IMR-90 (cell line): Measurements from ENCODE around the gene AHCYL2. TPM values are rescaled to one million over a fixed set of nuclear protein-coding genes. Genes with fewer than 3 reads are reported as not detected.

Experiments used
- ATAC-seq: fragments of 200-7000 bp; cut with Tn5 transposase; 2 replicates; pipeline ENCODE4 v1.9.1; 2020; ENCODE audit warnings: low read depth, mild to moderate bottlenecking, moderate library complexity
- BruUV-seq: library from RNA; stranded (reverse); fragments of 400-500 nt; replicated peaks from 2 replicates; lab custom pipeline; 2021; lab: Mats Ljungman, UMichigan
- CTCF ChIA-PET: fragments of 300-600 bp; formaldehyde crosslinking; extraction: SDS; loops from one replicate; lab custom pipeline; 2021; ENCODE audit warnings: antibody characterized with exemption; lab: Yijun Ruan, JAX
- POLR2A ChIA-PET: fragments of 300-600 bp; sonication (Branson Sonifier 250); formaldehyde crosslinking; loops from one replicate; lab custom pipeline; 2022; ENCODE audit warnings: antibody characterized with exemption; ENCODE audit not compliant: unreplicated experiment; lab: Charles Lee
- DNase-seq: peaks from one replicate; pipeline ENCODE4 v3.0.0; 2013
- H2AFZ ChIP-seq: replicated peaks from 2 replicates; pipeline ENCODE3; 2013; ENCODE audit warnings: low read length, mild to moderate bottlenecking; ENCODE audit not compliant: poor library complexity
- H2AK5ac ChIP-seq: 2 replicates; pipeline ENCODE4 v1.6.1; 2013; ENCODE audit warnings: low read depth, low read length, inconsistent platforms
- H2AK9ac ChIP-seq: replicated peaks from 2 replicates; pipeline ENCODE3; 2013; ENCODE audit warnings: mild to moderate bottlenecking, low read depth, low read length, moderate library complexity; ENCODE audit not compliant: poor library complexity
- H2BK120ac ChIP-seq: 2 replicates; pipeline ENCODE4 v1.6.1; 2013; ENCODE audit warnings: low read depth, low read length, inconsistent platforms
- H2BK15ac ChIP-seq: 3 replicates; pipeline ENCODE4 v1.6.1; 2013; ENCODE audit warnings: low read depth, low read length, inconsistent platforms
- H2BK20ac ChIP-seq: 2 replicates; pipeline ENCODE4 v1.6.1; 2013; ENCODE audit warnings: low read depth, mild to moderate bottlenecking, inconsistent platforms, low read length, moderate library complexity
- H2BK5ac ChIP-seq: 2 replicates; pipeline ENCODE4 v1.6.1; 2013; ENCODE audit warnings: mild to moderate bottlenecking, low read depth, low read length, inconsistent platforms; ENCODE audit not compliant: poor library complexity, severe bottlenecking
- H3K14ac ChIP-seq: replicated peaks from 2 replicates; pipeline ENCODE4 v1.6.1; 2013; ENCODE audit warnings: low read depth, low read length, inconsistent platforms
- H3K18ac ChIP-seq: 2 replicates; pipeline ENCODE4 v1.6.1; 2013; ENCODE audit warnings: low read depth, low read length, control low read depth
- H3K23ac ChIP-seq: 2 replicates; pipeline ENCODE4 v1.6.1; 2013; ENCODE audit warnings: low read depth, low read length, inconsistent platforms
- H3K27ac ChIP-seq: 2 replicates; pipeline ENCODE4 v1.5.1; 2013; ENCODE audit warnings: mild to moderate bottlenecking, control low read depth, low read length; ENCODE audit not compliant: insufficient read depth
- H3K27me3 ChIP-seq: 2 replicates; pipeline ENCODE4 v1.6.1; 2013; ENCODE audit warnings: low read length; ENCODE audit not compliant: control insufficient read depth, insufficient read depth
- H3K36me3 ChIP-seq: 2 replicates; pipeline ENCODE4 v1.6.1; 2013; ENCODE audit warnings: low read length, mixed read lengths; ENCODE audit not compliant: control insufficient read depth, insufficient read depth
- H3K4ac ChIP-seq: 2 replicates; pipeline ENCODE4 v1.6.1; 2013; ENCODE audit warnings: low read depth, low read length, inconsistent platforms
- H3K4me1 ChIP-seq: 2 replicates; pipeline ENCODE4 v1.6.1; 2013; ENCODE audit warnings: low read length, mixed read lengths; ENCODE audit not compliant: control insufficient read depth, insufficient read depth
- H3K4me2 ChIP-seq: 2 replicates; pipeline ENCODE4 v1.6.1; 2013; ENCODE audit warnings: low read depth, mild to moderate bottlenecking, control low read depth, low read length, moderate library complexity
- H3K4me3 ChIP-seq: 2 replicates; pipeline ENCODE4 v1.5.1; 2013; ENCODE audit warnings: low read depth, mild to moderate bottlenecking, control low read depth, low read length, moderate library complexity; ENCODE audit not compliant: insufficient read depth
- H3K56ac ChIP-seq: 2 replicates; pipeline ENCODE4 v1.6.1; 2013; ENCODE audit warnings: low read length, inconsistent platforms; ENCODE audit not compliant: insufficient read depth; ENCODE audit errors: extremely low read depth
- H3K79me1 ChIP-seq, 2 experiments: 2 replicates each; pipeline ENCODE4 v1.6.1; 2013; ENCODE audit warnings: low read length in 2 of 2, inconsistent platforms in 1 of 2, low read depth in 1 of 2
- H3K9ac ChIP-seq: 2 replicates; pipeline ENCODE4 v1.6.1; 2013; ENCODE audit warnings: low read depth, low read length, control low read depth
- H3K9me1 ChIP-seq: 2 replicates; pipeline ENCODE4 v1.6.1; 2013; ENCODE audit warnings: low read length, inconsistent platforms; ENCODE audit not compliant: insufficient read depth
- H3K9me3 ChIP-seq: 2 replicates; pipeline ENCODE4 v1.6.1; 2013; ENCODE audit warnings: low read length; ENCODE audit not compliant: control insufficient read depth, insufficient read depth
- H4K20me1 ChIP-seq: 2 replicates; pipeline ENCODE4 v1.6.1; 2013; ENCODE audit warnings: low read length, inconsistent platforms; ENCODE audit not compliant: insufficient read depth
- H4K5ac ChIP-seq: 2 replicates; pipeline ENCODE4 v1.6.1; 2013; ENCODE audit warnings: mild to moderate bottlenecking, low read depth, low read length, control low read depth
- H4K8ac ChIP-seq, 2 experiments: 2 replicates each; pipeline ENCODE4 v1.6.1; 2013; ENCODE audit warnings: low read depth in 2 of 2, low read length in 2 of 2, control low read depth in 1 of 2, inconsistent platforms in 1 of 2
- H4K91ac ChIP-seq: 2 replicates; pipeline ENCODE4 v1.6.1; 2013; ENCODE audit warnings: low read depth, low read length, inconsistent platforms; ENCODE audit not compliant: insufficient read depth
- BHLHE40 ChIP-seq: fragments of 150-350 bp; IDR thresholded peaks from 2 replicates; pipeline ENCODE4 v1.6.1; 2016; ENCODE audit warnings: mild to moderate bottlenecking, low read depth, low read length
- CEBPB ChIP-seq: IDR thresholded peaks from 2 replicates; pipeline ENCODE4 v1.6.1; 2012; ENCODE audit warnings: low read depth, low read length, improper control_type of control experiment
- CHD1 ChIP-seq: IDR thresholded peaks from 2 replicates; pipeline ENCODE4 v1.6.1; 2012; ENCODE audit warnings: low read depth, low read length, improper control_type of control experiment
- MAFK ChIP-seq: IDR thresholded peaks from 2 replicates; pipeline ENCODE4 v1.6.1; 2012; ENCODE audit warnings: low read depth, low read length, improper control_type of control experiment
- MXI1 ChIP-seq: IDR thresholded peaks from 2 replicates; pipeline ENCODE4 v1.6.1; 2012; ENCODE audit warnings: low read depth, mild to moderate bottlenecking, low read length, moderate library complexity, borderline replicate concordance
- POLR2A ChIP-seq: IDR thresholded peaks from 2 replicates; pipeline ENCODE4 v1.6.1; 2012; ENCODE audit warnings: mild to moderate bottlenecking, low read depth, low read length
- RFX5 ChIP-seq: IDR thresholded peaks from 2 replicates; pipeline ENCODE4 v1.8.0; 2012; ENCODE audit warnings: low read depth, mild to moderate bottlenecking, low read length, moderate library complexity
- WGBS, 2 experiments: methylation state at CpG; one replicate each; pipeline versions ENCODE4 v1.1.5 to v1.1.7; 2013; ENCODE audit warnings: missing lambda C conversion rate in 2 of 2; ENCODE audit not compliant: insufficient read length in 1 of 2; ENCODE audit errors: extremely low coverage in 2 of 2; 5-methylcytosine and 5-hydroxymethylcytosine counted together
- dilution Hi-C: fragments of 300-500 bp; cut with HindIII; formaldehyde crosslinking; loops from one replicate; pipeline ENCODE4 v1.14.3; 2018; ENCODE audit warnings: low sequenced_read_pairs; ENCODE audit not compliant: unreplicated experiment
- in situ Hi-C: fragments of 300-500 bp; cut with MboI; formaldehyde crosslinking; loops from 3 replicates; pipeline ENCODE4 v1.14.3; 2019; ENCODE audit warnings: low sequenced_read_pairs, inconsistent platforms, mixed read lengths
- intact Hi-C: fragments of 100-400 bp; cut with micrococcal nuclease; formaldehyde crosslinking; loops from 2 replicates; pipeline ENCODE4 v1.10.0; 2022
- polyA plus RNA-seq, 3 experiments: library from polyadenylated mRNA; depleted of rRNA; stranded (reverse); fragments of >200 nt; gene quantifications; 2 replicates each; pipeline ENCODE4 v1.2.3, GENCODE V29; 2012; ENCODE audit warnings: low replicate concordance in 1 of 3
- total RNA-seq: library from RNA; depleted of rRNA; stranded (reverse); fragments of >200 nt; gene quantifications from 2 replicates; pipeline ENCODE4 v1.2.3, GENCODE V29; 2012
- TF ChIP-seq, protein P1 (sequence below): fragments of 150-350 bp; IDR thresholded peaks from 2 replicates; pipeline ENCODE4 v1.6.1; 2017; ENCODE audit warnings: mild to moderate bottlenecking, antibody characterized with exemption, low read length, low read depth
- TF ChIP-seq, protein P2 (sequence below): fragments of 150-350 bp; IDR thresholded peaks from 2 replicates; pipeline ENCODE4 v1.6.1; 2016; ENCODE audit warnings: low read depth, mild to moderate bottlenecking, low read length, moderate library complexity, borderline replicate concordance
- TF ChIP-seq, protein P3 (sequence below): conservative IDR thresholded peaks from 2 replicates; pipeline ENCODE4 v1.5.1; 2012; ENCODE audit warnings: mild to moderate bottlenecking, low read depth, low read length, improper control_type of control experiment

AHCYL2 gene
- total and polyA plus RNA-seq, 2 of the 4 experiments (the other 2 are of a cell fraction) = 5.7 to 7.6 TPM

GRCh38 chr7:129389829-129390228 is 165.0 kb downstream of the AHCYL2 start:
- Histone ChIP-seq H3K18ac (no peak overlapping the region), H2AFZ (no peak overlapping the region), H4K8ac (no peak overlapping the region), H3K14ac (no peak overlapping the region), H3K23ac (no peak overlapping the region), H3K4me1 (peaks cover 2% of the 10 kb centered on the region; the same call in 1 of the 2 replicates), H3K4ac (no peak overlapping the region), H3K4me2 (no peak overlapping the region), H4K20me1 (no peaks in the 10 kb centered on the region), H3K27me3 (no peaks in the 10 kb centered on the region), H3K9me3 (no peaks in the 10 kb centered on the region), H2AK9ac (no peak overlapping the region), H3K36me3 (0 out of 2 replicates have a peak, but pooled peaks cover 2% of the 10 kb centered on the region), H4K5ac (no peak overlapping the region), H2BK20ac (no peak overlapping the region), H3K79me1 (no peaks in the 10 kb centered on the region), H2AK5ac (no peak overlapping the region), H2BK120ac (no peak overlapping the region), H3K9me1 (no peaks in the 10 kb centered on the region), H2BK5ac (no peak overlapping the region), H3K4me3 (no peak overlapping the region), H4K91ac (no peak overlapping the region), H3K9ac (no peak overlapping the region), H2BK15ac (no peak overlapping the region), H3K27ac (no peak overlapping the region), H3K56ac (no peak overlapping the region)
- DNase-seq = no peak
- TF ChIP-seq POLR2A = no peak
- TF ChIP-seq CHD1 = no peak
- no peak for TF ChIP-seq MAFK
- TF ChIP-seq, protein P1, sequence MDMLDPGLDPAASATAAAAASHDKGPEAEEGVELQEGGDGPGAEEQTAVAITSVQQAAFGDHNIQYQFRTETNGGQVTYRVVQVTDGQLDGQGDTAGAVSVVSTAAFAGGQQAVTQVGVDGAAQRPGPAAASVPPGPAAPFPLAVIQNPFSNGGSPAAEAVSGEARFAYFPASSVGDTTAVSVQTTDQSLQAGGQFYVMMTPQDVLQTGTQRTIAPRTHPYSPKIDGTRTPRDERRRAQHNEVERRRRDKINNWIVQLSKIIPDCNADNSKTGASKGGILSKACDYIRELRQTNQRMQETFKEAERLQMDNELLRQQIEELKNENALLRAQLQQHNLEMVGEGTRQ = no peak
- TF ChIP-seq, protein P2, sequence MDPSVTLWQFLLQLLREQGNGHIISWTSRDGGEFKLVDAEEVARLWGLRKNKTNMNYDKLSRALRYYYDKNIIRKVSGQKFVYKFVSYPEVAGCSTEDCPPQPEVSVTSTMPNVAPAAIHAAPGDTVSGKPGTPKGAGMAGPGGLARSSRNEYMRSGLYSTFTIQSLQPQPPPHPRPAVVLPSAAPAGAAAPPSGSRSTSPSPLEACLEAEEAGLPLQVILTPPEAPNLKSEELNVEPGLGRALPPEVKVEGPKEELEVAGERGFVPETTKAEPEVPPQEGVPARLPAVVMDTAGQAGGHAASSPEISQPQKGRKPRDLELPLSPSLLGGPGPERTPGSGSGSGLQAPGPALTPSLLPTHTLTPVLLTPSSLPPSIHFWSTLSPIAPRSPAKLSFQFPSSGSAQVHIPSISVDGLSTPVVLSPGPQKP = no peak
- TF ChIP-seq CEBPB = no peak
- TF ChIP-seq RFX5 = no peak
- TF ChIP-seq, protein P3, sequence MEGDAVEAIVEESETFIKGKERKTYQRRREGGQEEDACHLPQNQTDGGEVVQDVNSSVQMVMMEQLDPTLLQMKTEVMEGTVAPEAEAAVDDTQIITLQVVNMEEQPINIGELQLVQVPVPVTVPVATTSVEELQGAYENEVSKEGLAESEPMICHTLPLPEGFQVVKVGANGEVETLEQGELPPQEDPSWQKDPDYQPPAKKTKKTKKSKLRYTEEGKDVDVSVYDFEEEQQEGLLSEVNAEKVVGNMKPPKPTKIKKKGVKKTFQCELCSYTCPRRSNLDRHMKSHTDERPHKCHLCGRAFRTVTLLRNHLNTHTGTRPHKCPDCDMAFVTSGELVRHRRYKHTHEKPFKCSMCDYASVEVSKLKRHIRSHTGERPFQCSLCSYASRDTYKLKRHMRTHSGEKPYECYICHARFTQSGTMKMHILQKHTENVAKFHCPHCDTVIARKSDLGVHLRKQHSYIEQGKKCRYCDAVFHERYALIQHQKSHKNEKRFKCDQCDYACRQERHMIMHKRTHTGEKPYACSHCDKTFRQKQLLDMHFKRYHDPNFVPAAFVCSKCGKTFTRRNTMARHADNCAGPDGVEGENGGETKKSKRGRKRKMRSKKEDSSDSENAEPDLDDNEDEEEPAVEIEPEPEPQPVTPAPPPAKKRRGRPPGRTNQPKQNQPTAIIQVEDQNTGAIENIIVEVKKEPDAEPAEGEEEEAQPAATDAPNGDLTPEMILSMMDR = no peak
- TF ChIP-seq MXI1 = no peak
- no peak for TF ChIP-seq BHLHE40
- no TSS peak for BruUV-seq
- ChIA-PET CTCF (interaction anchor here (0.9 kb wide), 1 partner anchor 12 kb away, joined by 3 read pairs; no protein-coding TSS in a partner anchor), POLR2A (no interaction called here)
- in situ Hi-C loops = no loop called here
- ATAC-seq = no peak
- dilution Hi-C loops = no loop called here
- intact Hi-C loops = loop anchor here (5.0 kb wide), 1 partner anchor 42 kb away; the partner anchor contains the start of gene STRIP2
- no CpG with 5 or more reads among the region's 1 CpG for WGBS, 2 experiments
